ENCODE data around the gene NTM. TPM values are rescaled to one million over a fixed set of nuclear protein-coding genes. Genes with fewer than 3 reads are reported as not detected.

Gene NTM
- total RNA-seq, 2 donors from 2014 or later: 1.0 to 1.7 TPM

DNA sequence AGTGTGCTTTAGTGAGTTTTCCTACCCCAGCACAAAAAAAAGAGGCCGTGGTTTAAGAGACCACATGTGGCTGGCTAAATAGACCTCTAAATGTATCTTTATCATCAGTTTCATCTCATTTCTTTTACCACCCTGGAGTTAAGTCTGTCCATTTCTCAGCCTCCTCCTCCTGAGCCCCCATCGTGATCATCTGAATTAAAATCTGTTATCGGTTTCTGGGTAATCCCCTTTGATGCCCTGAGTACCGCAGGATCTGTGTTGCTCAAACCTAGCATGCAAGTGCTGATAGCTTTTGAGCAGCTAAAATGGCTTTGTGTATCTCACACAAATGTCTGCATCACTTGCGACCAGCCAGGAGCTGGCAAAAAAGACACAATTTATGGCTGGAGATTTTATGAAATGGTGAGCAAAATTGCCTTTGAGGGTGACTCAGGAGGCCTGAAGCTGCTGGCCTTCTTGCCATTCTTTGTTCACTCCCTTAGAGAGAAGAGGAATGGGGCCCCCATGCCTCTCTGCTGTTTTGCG is 236.5 kb downstream of the NTM start:
- intact Hi-C loops (cut with DNase I, micrococcal nuclease): no loop called here
- ATAC-seq: no peak
- DNase-seq: no peak

DNA sequence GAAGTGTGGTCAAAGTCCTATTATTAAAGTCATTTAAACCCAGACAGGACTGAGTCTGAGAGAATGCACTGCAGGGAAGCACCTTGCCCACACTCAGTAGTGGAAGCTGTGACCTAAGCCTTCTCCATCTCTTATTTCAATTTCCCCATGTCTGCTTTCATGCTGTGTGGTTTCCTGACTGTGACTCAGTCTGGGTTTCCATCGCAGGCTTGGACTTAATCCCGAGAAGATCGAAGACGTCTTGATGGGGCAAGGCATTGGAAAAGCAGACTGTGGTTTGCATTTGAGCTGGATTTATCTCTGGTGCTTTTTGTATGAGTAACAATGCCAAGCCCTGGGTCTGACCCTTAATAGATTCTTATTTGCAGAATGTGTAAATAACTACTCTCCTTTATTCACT is 238.9 kb downstream of the NTM start:
- no peak for ATAC-seq

DNA sequence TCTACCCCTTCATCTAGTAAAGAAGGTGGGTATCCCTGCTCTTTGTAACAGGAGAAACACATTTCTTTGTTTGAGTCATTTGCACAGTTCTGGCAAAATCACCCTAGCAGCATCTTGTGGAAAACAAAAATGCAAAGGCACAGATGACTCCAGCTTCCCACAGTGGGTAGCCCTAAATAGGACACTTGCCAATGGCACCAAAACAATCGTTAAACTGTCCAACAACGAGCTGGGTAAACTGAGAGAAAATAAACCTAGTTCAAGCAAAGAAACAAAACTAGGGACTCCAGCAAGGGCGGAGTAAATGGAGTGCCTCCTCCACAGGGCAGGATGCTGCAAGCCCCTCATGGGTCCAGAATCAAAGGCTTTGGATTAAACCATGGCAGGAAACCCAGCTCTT is 239.5 kb downstream of the NTM start:
- ATAC-seq: no peak
- DNase-seq: no peak
- intact Hi-C loops (cut with DNase I, micrococcal nuclease): no loop called here

More for the DNA sequence above, 238.9 kb downstream of the NTM start:
- DNase-seq: no peak
- intact Hi-C loops (cut with DNase I, micrococcal nuclease): no loop called here

DNA sequence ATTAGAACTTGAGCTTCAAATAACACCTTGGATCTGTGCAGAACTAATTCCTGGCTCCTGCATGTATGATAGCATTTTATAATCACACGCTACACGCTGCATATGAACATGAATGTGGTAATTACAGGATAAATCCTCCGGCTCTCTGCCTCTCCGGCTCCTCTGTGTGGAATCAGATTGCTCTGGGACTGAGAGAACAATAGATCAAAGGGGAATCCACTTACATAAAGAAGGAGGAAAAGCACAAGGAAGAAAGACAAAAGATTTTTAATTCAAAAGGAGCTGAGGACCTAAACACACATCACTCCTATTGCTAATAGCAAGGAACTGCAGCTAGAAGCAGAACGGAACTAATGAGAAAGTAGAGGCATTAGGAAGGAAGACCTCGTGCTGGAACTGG is 240.9 kb downstream of the NTM start:
- no peak for ATAC-seq
- intact Hi-C loops (cut with DNase I, micrococcal nuclease): no loop called here
- DNase-seq: no peak

DNA sequence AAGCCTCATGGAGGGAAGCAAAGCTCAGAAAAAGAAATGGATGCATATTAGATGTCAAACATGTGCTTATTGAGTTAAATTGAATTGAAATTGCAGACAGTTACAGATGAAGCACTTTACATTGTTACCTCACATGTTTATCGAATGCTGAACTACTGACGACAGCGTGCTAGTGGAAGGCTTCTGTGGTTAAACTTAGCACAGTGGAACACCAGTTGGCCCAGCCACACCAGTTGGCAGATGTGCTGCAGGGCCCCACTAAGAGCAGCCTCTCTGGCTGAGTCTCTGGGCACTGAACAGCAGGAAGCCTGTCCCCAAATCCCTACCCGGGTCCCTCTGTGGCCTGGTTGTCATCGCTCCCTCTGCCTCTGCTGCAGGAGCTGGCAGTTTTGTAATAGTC is 242.1 kb downstream of the NTM start:
- ATAC-seq: no peak

DNA sequence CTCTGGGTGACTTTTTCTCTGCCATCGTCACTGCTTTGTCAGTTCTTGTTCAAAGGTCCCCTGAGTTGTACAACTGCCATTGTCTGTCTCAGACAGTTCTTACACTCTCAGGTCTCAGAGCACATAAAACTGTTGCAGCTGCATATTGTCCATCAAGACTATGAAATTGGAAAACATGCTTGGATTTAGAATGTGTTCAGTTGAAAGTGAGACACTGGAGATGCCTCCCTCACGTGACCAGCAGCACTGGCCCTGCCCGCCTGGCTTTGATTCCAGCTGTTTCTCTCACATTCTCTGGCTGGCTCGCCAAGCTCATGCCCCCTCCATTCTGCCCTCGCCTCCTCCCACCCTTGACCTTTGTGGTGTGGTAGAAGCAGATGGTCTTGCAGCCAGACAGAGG is 244.2 kb downstream of the NTM start:
- DNase-seq (no peak), ATAC-seq (no peak)
- intact Hi-C loops (cut with DNase I, micrococcal nuclease): no loop called here

More for the DNA sequence above, 242.1 kb downstream of the NTM start:
- intact Hi-C loops (cut with DNase I, micrococcal nuclease): no loop called here
- no peak for DNase-seq

DNA sequence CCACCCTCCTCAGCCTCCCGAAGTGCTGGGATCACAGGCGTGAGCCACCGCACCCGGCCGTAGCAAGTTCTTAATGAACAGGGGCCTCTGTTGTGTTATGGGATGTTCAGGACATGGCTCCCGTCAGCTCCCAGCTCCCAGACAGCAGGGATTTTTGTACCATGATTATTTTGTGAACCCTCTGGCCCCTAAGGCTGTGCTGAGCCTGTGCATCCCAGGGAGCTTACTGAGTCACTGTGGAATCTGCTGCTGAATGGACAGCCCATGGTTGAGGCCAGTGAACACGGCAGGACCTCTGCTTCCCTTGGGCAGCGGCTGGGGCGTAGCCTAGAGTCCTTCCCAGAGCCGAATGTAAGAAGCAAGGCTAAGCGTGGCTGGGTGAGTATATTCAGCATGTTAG is 245.2 kb downstream of the NTM start:
- DNase-seq: no peak
- intact Hi-C loops (cut with DNase I, micrococcal nuclease): no loop called here
- ATAC-seq: no peak

DNA sequence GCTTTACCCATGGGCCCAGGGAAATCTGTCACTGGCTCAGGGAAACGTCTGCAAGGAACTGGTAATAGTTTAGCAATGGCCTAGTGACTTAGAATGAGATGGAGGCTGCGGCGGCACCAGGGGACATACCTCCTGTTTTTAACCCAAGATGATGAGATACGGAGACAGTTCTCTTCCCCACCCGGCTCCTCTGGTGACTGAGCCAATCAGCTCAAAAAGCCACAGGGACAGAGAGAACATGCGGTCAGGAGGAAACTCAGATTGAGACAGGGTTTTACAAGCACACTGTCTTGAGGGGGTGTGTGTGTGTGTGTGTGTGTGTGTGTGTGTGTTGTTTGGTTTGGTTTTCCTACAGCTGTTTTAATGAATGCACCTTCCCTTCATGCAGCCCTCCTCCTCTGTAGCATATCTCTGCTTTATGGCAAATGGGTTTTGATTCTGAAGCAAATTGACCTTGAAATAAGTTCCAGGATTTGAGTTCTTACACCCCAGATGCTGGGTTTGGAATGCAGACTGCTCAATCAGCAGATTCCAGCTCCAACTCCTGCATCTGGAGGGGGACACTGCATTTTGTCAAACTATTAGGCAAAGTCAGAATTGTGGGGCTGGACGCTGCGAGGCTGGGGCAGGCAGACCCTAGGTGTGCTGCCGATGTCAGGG is 246.2 kb downstream of the NTM start:
- intact Hi-C loops (cut with DNase I, micrococcal nuclease): no loop called here
- DNase-seq (no peak), ATAC-seq (no peak)

DNA sequence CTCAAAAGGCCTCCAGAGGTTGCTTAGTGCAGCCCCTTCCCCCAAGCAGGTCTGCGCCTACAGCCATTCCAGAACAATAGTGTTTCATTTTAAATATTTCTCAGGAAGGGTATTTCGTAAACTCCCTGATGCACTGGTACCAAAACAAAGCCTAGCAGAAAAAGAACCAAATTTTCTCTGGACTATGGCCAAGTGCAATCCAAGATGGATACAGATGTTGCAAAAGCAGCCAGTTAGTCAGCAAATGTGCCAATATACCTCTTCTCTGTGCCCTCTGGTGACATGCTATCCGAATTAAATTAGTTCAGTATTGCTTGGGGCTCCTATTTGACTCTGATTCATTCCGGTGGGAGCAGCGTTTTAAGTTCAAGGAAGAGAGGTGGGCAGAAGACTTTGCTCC is 247.8 kb downstream of the NTM start:
- ATAC-seq (no peak), DNase-seq (no peak)
- intact Hi-C loops (cut with DNase I, micrococcal nuclease): no loop called here

DNA sequence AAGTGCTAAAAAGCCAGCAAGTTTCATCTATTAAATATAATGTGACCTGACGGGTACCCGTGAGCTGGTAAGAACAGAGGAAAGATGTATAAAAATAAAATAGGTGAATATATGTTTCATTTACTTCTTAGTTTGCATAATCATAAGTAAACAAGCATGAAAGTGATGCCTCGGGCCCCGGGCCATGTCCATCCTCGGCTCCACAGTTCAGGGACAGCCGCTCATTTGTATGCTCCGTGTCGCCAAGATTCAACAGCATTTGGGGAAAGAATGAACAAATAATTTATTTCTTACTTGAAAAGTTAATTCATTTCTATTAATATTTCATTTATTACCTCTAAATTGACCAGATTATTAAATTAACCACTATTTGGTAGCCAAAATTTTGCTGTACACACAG is 251.8 kb downstream of the NTM start:
- DNase-seq: no peak
- ATAC-seq: no peak
- intact Hi-C loops (cut with DNase I, micrococcal nuclease): no loop called here

DNA sequence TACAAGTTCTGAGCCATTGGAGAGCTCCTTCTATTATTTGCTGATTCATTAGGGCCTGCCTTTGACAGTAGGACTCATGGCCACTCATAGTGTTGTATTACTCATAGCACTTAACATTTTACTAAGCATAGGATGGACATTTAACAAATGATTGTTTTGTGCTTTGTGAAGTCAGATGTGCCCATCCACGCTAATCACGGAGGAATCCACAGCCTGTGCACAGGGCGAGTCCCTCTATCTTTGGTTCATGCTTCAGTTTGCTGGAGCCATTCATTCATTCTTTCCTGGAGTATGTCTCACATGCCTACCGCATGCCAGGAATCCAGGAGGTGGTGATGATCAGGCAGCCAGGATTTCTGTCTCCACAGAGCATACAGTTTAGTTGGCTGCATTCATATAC is 254.1 kb downstream of the NTM start:
- intact Hi-C loops (cut with DNase I, micrococcal nuclease): no loop called here
- DNase-seq (no peak), ATAC-seq (no peak)

DNA sequence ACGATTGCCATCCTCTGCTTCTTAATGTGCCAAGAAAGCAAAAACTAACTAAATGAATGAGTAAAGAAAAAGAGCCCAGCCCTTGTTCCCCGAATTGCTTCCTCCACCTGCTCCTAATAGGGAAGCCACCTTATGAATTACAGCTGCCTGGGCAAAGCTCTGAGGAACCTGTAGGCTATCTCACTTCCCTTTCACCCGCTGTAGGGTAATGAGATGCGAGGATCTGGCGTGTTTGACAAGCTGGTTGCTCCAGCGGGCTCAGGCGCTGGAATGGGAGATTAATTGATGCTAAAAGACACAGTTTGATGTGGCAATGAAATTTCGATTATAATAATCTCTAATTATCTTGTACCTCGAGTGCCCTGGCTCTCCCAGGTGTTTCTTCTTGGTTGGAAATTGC is 256.4 kb downstream of the NTM start:
- DNase-seq: no peak
- intact Hi-C loops (cut with DNase I, micrococcal nuclease): no loop called here
- no peak for ATAC-seq

DNA sequence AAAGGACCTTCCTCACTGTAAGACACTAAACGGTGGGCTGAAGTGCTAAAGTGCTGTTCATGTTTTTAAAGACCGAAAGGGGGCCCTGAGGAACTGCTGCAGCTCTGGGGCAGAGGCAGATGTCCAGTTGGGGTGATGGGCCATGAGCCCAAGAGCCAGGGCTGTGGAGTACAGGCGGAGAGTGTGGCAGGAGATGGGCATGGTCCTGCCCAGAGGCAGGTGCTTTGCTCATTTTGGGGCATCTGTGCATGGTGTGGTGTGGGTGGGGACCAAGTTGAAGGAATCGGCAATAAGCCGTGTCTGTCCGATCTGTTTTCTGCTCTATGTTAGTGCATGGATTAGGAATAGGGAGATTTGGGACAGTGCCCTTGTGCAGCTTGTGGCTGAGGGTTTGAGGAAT is 258.3 kb downstream of the NTM start:
- no peak for DNase-seq
- no peak for ATAC-seq
- intact Hi-C loops (cut with DNase I, micrococcal nuclease): no loop called here

DNA sequence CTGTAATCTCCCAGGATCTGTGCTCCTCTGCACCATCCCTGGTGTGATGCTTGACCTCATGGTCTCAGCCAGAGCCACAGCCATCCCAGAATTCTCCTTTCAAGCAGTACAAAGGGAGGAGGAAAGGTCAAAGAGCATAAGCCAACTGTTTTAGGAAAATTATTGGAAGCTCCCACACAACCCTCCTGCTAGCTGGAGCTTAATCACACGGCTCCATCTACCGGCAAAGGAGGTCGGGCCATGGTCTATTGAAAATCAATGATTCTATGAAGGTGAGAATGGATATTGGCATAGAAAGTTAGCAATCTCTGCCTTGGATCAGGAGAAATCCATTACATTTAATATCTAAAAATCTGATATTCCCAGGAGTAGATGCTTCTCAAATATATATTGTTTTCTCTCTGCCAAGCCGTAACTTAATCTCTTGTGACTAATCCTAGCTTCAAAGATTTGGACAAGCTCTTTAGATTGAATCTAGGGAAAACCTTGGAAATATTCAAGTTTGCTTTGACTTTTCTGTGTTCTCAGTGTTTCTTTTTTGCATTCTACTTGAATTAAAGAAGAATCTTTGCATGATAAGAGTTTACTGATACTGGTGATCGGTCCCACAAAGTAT is 259.6 kb downstream of the NTM start:
- DNase-seq (no peak), ATAC-seq (no peak)
- intact Hi-C loops (cut with DNase I, micrococcal nuclease): no loop called here

DNA sequence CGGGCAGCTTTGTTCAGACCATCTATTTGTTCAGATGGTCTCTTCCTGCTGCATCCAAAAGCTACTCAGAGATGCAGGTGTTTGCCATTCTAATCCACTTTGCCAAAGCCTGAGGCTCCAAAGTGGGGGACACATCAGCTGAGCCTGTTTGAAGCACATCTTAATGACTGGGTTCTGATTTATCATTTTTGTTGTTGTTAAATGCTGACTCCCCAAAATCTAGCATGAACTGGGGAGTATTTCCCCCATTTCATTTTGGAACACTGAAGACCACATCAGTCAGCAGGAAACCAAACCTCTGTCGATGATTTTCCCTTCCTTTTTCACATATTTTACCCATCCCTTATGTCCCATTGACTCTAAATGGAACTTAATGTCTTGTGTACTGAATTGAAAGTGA is 262.6 kb downstream of the NTM start:
- ATAC-seq: no peak
- no peak for DNase-seq
- intact Hi-C loops (cut with DNase I, micrococcal nuclease): no loop called here

DNA sequence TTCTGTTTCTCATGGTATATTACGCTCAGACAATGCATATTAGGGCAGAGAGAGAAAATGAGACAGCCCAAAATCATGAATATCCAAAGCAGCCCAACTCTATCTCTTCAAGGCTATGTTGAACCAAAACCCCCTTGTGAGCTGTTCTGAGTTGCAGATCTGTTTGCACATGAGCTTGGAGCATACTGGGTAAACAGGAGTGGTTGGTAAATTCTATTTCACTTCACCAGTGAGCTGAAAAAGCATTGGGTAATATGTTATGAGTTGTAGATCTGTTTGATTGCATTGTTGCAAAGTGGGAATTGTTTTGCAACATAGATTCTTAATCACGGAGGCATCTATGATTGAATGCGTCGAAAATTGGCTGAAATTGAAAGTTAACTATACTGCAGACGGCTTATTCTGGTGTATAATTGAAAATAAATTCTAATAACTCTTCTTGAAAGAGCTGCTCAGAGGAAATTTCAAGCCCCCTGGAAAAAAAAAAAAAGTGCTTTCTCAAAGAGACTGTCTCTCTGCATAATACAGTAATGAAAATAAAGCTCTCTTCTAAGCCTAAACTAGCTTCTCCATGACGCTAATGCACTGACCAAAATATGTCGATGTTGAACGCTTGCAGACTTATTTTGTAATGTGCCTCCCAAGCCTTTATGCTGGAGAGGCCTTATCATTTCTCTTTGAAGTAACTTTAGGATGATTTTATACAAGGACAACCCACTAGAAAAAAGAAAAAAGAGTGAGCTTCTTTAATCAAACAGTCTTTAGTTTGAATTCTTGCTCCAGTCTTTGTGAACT is 263.7 kb downstream of the NTM start:
- intact Hi-C loops (cut with DNase I, micrococcal nuclease): no loop called here
- no peak for ATAC-seq

DNA sequence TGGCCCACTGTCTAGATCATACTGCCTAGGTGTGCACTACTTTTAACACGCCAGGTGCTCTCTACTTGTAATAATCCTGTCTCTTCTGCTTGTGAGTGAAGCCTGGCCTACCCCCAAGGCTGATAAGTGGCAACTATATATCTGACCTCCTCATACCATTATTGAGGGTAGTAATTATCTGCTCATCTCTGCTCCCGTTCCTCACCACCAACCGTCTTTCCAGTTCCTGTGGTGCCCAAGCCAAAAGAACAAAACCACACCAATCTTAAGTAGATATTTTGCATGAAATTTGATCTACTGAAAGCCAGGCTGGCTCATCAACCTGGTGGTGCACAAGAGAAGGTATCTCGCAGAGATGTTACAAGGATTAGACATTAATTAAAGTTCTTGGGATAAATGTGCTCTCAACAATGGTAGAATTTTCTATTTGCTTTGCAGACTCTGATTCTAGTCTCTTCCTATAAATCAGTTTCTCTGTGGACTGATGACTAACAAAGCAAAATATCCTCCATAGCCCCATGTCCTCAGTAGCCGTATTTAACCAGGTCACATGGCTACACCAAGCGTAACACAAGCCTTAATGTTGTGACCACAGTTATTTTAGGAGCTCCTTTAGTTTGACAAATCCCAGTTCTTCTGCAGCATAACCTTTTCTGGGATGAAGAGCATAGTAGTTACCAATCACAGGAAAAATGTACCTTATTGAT is 267.2 kb downstream of the NTM start:
- ATAC-seq: no peak
- DNase-seq: no peak
- intact Hi-C loops (cut with DNase I, micrococcal nuclease): no loop called here

More for the DNA sequence above, 263.7 kb downstream of the NTM start:
- DNase-seq: no peak

DNA sequence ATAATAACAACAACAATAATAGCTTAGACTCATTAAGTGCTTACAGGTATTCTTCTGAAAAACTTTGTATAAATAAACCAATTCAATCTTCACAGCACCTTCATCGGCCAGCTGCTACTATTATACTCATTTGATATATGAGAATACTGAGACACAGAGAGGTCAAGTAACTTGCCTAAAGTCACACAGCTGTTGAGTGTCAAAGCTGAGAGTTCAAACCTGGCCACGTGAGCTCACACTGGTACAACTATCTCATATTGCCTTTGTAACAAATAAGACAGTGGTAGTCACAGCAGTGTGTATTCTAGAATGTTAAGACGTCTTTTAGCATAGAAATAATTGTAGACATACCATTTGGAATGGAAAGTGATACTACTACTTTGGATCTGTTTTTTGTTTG is 268.5 kb downstream of the NTM start:
- ATAC-seq (no peak), DNase-seq (no peak)
- intact Hi-C loops (cut with DNase I, micrococcal nuclease): no loop called here

DNA sequence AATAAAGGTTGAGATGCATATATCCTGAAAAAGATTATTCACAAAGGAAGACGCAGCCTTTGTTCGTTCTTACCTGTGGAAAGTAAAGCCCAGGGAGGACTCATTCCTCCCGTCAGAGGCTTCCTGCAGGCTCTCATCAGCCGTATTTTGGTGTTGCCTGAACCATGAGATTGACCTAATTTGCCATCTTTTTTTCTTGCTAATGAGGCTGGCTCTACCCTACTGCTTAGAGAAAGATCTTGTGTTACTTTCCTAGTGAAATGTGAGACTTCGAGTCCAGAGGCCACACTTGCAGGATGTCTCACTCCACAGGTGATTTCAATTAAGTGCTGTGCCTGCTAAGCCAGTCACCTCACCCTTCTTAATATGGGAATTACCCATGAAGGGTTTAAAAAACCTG is 269.9 kb downstream of the NTM start:
- no peak for ATAC-seq
- DNase-seq: no peak
- intact Hi-C loops (cut with DNase I, micrococcal nuclease): no loop called here
